Colonic mucosa (tissue), 4 donors: ENCODE measurements around the gene C1orf56. TPM values are rescaled to one million over a fixed set of nuclear protein-coding genes. Genes with fewer than 3 reads are reported as not detected.
A peak's percentile ranks its signal among the peaks of the same experiment; 100 is the strongest.

Experiments
- DNase-seq: peaks from one replicate; pipeline ENCODE4 v3.0.0-alpha.2; 2020
- H3K27ac ChIP-seq: fragments of 200-600 bp; one replicate; pipeline ENCODE4 v1.8.0; 2021
- H3K27me3 ChIP-seq: fragments of 200-600 bp; one replicate; pipeline ENCODE4 v1.8.0; 2021
- H3K36me3 ChIP-seq: fragments of 200-600 bp; one replicate; pipeline ENCODE4 v1.8.0; 2021
- H3K4me1 ChIP-seq: fragments of 200-600 bp; one replicate; pipeline ENCODE4 v1.8.0; 2021; ENCODE audit warnings: mild to moderate bottlenecking
- H3K4me3 ChIP-seq: fragments of 200-600 bp; one replicate; pipeline ENCODE4 v1.8.0; 2021
- H3K9ac ChIP-seq, 2 donors: one replicate each; pipeline ENCODE4 v1.7.0; 2013; ENCODE audit warnings: control low read depth in 2 of 2, low read depth in 2 of 2, low read length in 2 of 2
- H3K9me3 ChIP-seq: fragments of 200-600 bp; one replicate; pipeline ENCODE4 v1.8.0; 2021
- intact Hi-C: fragments of 100-400 bp; cut with DNase I; formaldehyde crosslinking; loops from one replicate; pipeline ENCODE4 v1.14.1; 2022
- total RNA-seq, 2 donors: library from RNA; stranded (reverse); fragmentation: NEBNext Ultra II Directional in 1 of 2; extraction: Animal tissue kit (Norgen Biotek cat#: 25700) in 1 of 2; gene quantifications; one replicate each; pipeline ENCODE4 v1.2.1, GENCODE V29; 2021
- TF ChIP-seq, protein P1 (sequence below): fragments of 200-600 bp; IDR thresholded peaks from one replicate; pipeline ENCODE4 v1.8.0; 2022; ENCODE audit warnings: antibody characterized with exemption, mild to moderate bottlenecking
- donor health status: healthy.
- donor health status: DM: no; HTN: no; CAD: no.
- donor health status: DM: no; HTN: no; CAD: no.

The C1orf56 gene
- total RNA-seq, 2 donors from 2014 or later: 2.6 to 3.2 TPM

- intact Hi-C loops: loop anchor here (5.0 kb wide), 1 partner anchor 47 kb away; the partner anchor contains the start of gene CDC42SE1
- no peak overlapping the region for H3K27ac ChIP-seq
- H3K4me1 ChIP-seq: peaks cover 10% of the 10 kb centered on the region
- H3K9ac ChIP-seq: peak overlapping the region in 1 of 2 donors; percentile 92
- no peaks in the 10 kb centered on the region for H3K27me3 ChIP-seq
- DNase-seq: no peak
- H3K4me3 ChIP-seq: no peak overlapping the region
- H3K36me3 ChIP-seq: no peaks in the 10 kb centered on the region
- TF ChIP-seq, protein P1, sequence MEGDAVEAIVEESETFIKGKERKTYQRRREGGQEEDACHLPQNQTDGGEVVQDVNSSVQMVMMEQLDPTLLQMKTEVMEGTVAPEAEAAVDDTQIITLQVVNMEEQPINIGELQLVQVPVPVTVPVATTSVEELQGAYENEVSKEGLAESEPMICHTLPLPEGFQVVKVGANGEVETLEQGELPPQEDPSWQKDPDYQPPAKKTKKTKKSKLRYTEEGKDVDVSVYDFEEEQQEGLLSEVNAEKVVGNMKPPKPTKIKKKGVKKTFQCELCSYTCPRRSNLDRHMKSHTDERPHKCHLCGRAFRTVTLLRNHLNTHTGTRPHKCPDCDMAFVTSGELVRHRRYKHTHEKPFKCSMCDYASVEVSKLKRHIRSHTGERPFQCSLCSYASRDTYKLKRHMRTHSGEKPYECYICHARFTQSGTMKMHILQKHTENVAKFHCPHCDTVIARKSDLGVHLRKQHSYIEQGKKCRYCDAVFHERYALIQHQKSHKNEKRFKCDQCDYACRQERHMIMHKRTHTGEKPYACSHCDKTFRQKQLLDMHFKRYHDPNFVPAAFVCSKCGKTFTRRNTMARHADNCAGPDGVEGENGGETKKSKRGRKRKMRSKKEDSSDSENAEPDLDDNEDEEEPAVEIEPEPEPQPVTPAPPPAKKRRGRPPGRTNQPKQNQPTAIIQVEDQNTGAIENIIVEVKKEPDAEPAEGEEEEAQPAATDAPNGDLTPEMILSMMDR: no peak
- H3K9me3 ChIP-seq: no peaks in the 10 kb centered on the region
Observed at GRCh38 chr1:151009674-151010345, 37.7 kb upstream of the C1orf56 start.

GRCh38 chr1:151010346-151010726, 37.2 kb upstream of the C1orf56 start:
- intact Hi-C loops: no loop called here
- Histone ChIP-seq H3K4me3 (no peak overlapping the region), H3K27me3 (no peaks in the 10 kb centered on the region), H3K9ac (no peak overlapping the region), H3K4me1 (peaks cover 10% of the 10 kb centered on the region), H3K27ac (no peak overlapping the region), H3K36me3 (no peaks in the 10 kb centered on the region), H3K9me3 (no peaks in the 10 kb centered on the region)
- no peak for DNase-seq
- TF ChIP-seq, protein P1: no peak

DNA sequence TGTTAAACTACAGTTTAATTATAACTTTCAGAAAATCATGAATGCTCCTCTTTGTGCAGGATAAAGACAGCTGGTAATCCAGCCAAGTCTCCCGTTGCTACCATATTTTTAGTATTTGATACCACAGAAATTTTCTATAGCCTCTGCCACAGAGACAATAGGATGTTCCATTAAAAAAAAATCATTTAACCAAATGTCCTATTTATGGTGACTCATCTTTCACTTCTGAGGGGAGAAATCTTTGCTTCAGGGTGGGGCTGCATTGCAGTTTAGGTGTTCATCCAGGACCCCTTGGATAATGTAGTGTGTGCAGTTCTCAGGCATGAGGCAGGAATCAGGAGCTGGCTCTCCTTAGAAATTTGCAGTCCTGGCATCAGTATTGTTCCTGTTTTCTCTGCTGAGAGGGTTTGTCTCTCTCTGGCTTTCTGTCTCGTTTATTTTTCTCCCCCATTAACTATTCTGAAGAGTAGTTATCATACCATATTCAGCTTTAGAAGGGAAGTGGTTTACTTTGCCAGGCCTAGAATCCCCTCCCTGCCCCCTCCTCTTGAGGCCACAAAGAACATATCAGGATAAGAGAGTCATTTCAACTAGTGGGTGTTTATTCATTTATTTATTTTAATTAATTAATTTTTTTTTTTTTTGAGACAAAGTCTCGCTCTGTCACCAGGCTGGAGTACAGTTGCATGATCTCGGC, 36.2 kb upstream of the C1orf56 start:
- Histone ChIP-seq H3K9me3 (no peaks in the 10 kb centered on the region), H3K4me3 (no peak overlapping the region), H3K4me1 (peaks cover 10% of the 10 kb centered on the region), H3K9ac (no peak overlapping the region), H3K27ac (no peak overlapping the region), H3K36me3 (no peaks in the 10 kb centered on the region), H3K27me3 (no peaks in the 10 kb centered on the region)
- intact Hi-C loops: no loop called here
- TF ChIP-seq, protein P1: no peak
- no peak for DNase-seq

- H3K9ac ChIP-seq: peak overlapping the region in 1 of 2 donors; percentile 53
- no peaks in the 10 kb centered on the region for H3K36me3 ChIP-seq
- H3K4me3 ChIP-seq: no peak overlapping the region
- TF ChIP-seq, protein P1: no peak
- H3K9me3 ChIP-seq: no peaks in the 10 kb centered on the region
- peak overlapping the region; percentile 54 for H3K27ac ChIP-seq
- peak; percentile 72 for DNase-seq
- H3K27me3 ChIP-seq: no peaks in the 10 kb centered on the region
- intact Hi-C loops: no loop called here
- no peaks in the 10 kb centered on the region for H3K4me1 ChIP-seq
Observed at GRCh38 chr1:151012684-151013471, 34.7 kb upstream of the C1orf56 start.

DNA sequence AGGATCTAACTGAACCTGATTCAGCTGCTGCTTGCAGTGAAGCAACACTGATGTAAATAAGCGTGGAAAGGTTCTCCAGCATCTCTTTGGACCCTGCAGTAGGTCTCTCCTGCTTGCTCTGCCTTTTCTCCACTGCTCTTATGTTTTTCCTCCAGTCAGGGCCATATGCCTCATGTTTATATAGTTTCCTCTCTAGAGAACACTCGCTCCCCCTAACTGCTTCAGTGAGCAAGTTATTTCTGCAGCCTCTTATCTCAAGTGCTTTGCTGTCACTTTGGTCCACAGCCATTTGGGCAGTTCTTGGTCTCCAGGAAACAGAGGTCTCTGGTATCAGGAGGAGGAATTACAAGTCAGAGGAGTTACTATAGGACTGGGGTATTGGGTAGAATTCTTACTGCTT, 34.0 kb upstream of the C1orf56 start:
- Histone ChIP-seq H3K9me3 (no peaks in the 10 kb centered on the region), H3K27ac (peak overlapping the region; percentile 54), H3K9ac (peak overlapping the region in 1 of 2 donors; percentile 53), H3K36me3 (no peaks in the 10 kb centered on the region), H3K4me3 (no peak overlapping the region), H3K27me3 (no peaks in the 10 kb centered on the region), H3K4me1 (no peaks in the 10 kb centered on the region)
- peak; percentile 41 for DNase-seq
- intact Hi-C loops: no loop called here
- TF ChIP-seq, protein P1: no peak
